Measurements from ENCODE around the gene NTN3.
"Not testable (repeated sequence)": the region's sequence is repeated elsewhere in the genome, so short reads cannot be mapped to it uniquely, and the experiment has no call there.

NTN3 gene

GRCh38 chr16:2466667-2467527, 4.2 kb upstream of the NTN3 start:
- no peak for DNase-seq

GRCh38 chr16:2467528-2468232, 3.4 kb upstream of the NTN3 start:
- peak; percentile 40 for DNase-seq

GRCh38 chr16:2468233-2468724, 2.8 kb upstream of the NTN3 start:
- no peak for DNase-seq

GRCh38 chr16:2468725-2469398, 2.2 kb upstream of the NTN3 start:
- peak; percentile 61 for DNase-seq

- no peak for DNase-seq
Observed at GRCh38 chr16:2469399-2470233, 1.5 kb upstream of the NTN3 start.

- no peak for DNase-seq
Observed at GRCh38 chr16:2470234-2470601, 879 bp upstream of the NTN3 start.

- DNase-seq = no peak
Observed at GRCh38 chr16:2470603-2471015, 488 bp upstream of the NTN3 start.

- DNase-seq = no peak
Observed at GRCh38 chr16:2471653-2472487, 773 bp downstream of the NTN3 start.

- DNase-seq = no peak
Observed at GRCh38 chr16:2472488-2472864, 1.4 kb downstream of the NTN3 start.

GRCh38 chr16:2472885-2473445, 1.9 kb downstream of the NTN3 start:
- no peak for DNase-seq

GRCh38 chr16:2473446-2473926, 2.4 kb downstream of the NTN3 start:
- no peak for DNase-seq

- no peak for DNase-seq
Observed at GRCh38 chr16:2473999-2474876, 3.1 kb downstream of the NTN3 start.

GRCh38 chr16:2474877-2475412, 3.8 kb downstream of the NTN3 start, which contains the start of gene TBC1D24:
TSS of gene TBC1D24 (plus strand) at chr16:2475127. CDS start at chr16:2496149, 21,022 bp downstream.
- no peak for DNase-seq

GRCh38 chr16:2475413-2476344, 4.6 kb downstream of the NTN3 start:
- no peak for DNase-seq

- DNase-seq = no peak
Observed at GRCh38 chr16:2476345-2476720, 5.2 kb downstream of the NTN3 start.

- DNase-seq = no peak
Observed at GRCh38 chr16:2476741-2477140, 5.6 kb downstream of the NTN3 start.

GRCh38 chr16:2477327-2477726, 6.2 kb downstream of the NTN3 start:
- DNase-seq = no peak

GRCh38 chr16:2478279-2478678, 7.2 kb downstream of the NTN3 start:
- DNase-seq = no peak

GRCh38 chr16:2479996-2480395, 8.9 kb downstream of the NTN3 start:
- DNase-seq = not testable (repeated sequence)

Data from NCI-H2029 treated with DMSO at 0.1 percent for 48 hours (cell line).